ENCODE results near the gene TMEM256. TPM values are rescaled to one million over a fixed set of nuclear protein-coding genes. Genes with fewer than 3 reads are reported as not detected.

TMEM256 gene
- total and polyA plus RNA-seq, 4 donors, result 30.0 to 130 (median 97.7) TPM

- no peaks in the 10 kb centered on the region for H3K27me3 ChIP-seq (ENCODE audit: control insufficient read depth in 4 of 4, insufficient read depth in 4 of 4, low read length in 3 of 4)
- H3K9me3 ChIP-seq (ENCODE audit: control insufficient read depth in 4 of 4, low read length in 3 of 4), result no peaks in the 10 kb centered on the region
- DNase-seq (ENCODE audit: low spot score), result no peak
- H3K4me1 ChIP-seq (ENCODE audit: control insufficient read depth in 4 of 4, insufficient read depth in 4 of 4, low read length in 3 of 4), result no peaks in the 10 kb centered on the region
- H3K36me3 ChIP-seq (ENCODE audit: control insufficient read depth in 4 of 4, insufficient read depth in 3 of 4, low read depth in 1 of 4, low read length in 3 of 4), result no peaks in the 10 kb centered on the region
- no peak overlapping the region for H3K4me3 ChIP-seq (ENCODE audit: low read depth in 1 of 3, low read length in 3 of 3)
- H3K9ac ChIP-seq (ENCODE audit: low read depth in 1 of 2, low read length in 2 of 2), result no peak overlapping the region
- no peak for TF ChIP-seq TAF1 (conservative IDR thresholded peaks at IDR 0.05)
- no peak for TF ChIP-seq RXRA (IDR thresholded peaks at IDR 0.05)
- TF ChIP-seq MAX (IDR thresholded peaks at IDR 0.05), result no peak
- TF ChIP-seq GABPA (IDR thresholded peaks at IDR 0.05 in 1 of 2, conservative IDR thresholded peaks at IDR 0.05 in 1 of 2), result no peak
- TF ChIP-seq FOXA2 (IDR thresholded peaks at IDR 0.05), result no peak
- no peak for TF ChIP-seq NR2F2 (IDR thresholded peaks at IDR 0.05)
- no peak for TF ChIP-seq EGR1 (IDR thresholded peaks at IDR 0.05; ENCODE audit: low read depth in 2 of 2)
- TF ChIP-seq HNF4G (IDR thresholded peaks at IDR 0.05), result no peak
- no peak for TF ChIP-seq JUND (IDR thresholded peaks at IDR 0.05)
- no peak for TF ChIP-seq HNF4A (conservative IDR thresholded peaks at IDR 0.05)
- TF ChIP-seq SP1 (IDR thresholded peaks at IDR 0.05), result no peak
- 97% methylated on average over 6 of the region's 6 CpGs for WGBS
- no peak overlapping the region for H3K27ac ChIP-seq (ENCODE audit: low read depth in 1 of 2, low read length in 2 of 2)
Measured at GRCh38 chr17:7363311-7363710, 40.6 kb downstream of the TMEM256 start.

GRCh38 chr17:7361906-7362305 lies 42.0 kb downstream of the TMEM256 start:
- no peak overlapping the region for H3K4me3 ChIP-seq (ENCODE audit: low read depth in 1 of 3, low read length in 3 of 3)
- no peak overlapping the region for H3K9ac ChIP-seq (ENCODE audit: low read depth in 1 of 2, low read length in 2 of 2)
- no peaks in the 10 kb centered on the region for H3K4me1 ChIP-seq (ENCODE audit: control insufficient read depth in 4 of 4, insufficient read depth in 4 of 4, low read length in 3 of 4)
- no peak for TF ChIP-seq FOXA1 (IDR thresholded peaks at IDR 0.05)
- no peak for TF ChIP-seq RXRA (IDR thresholded peaks at IDR 0.05)
- TF ChIP-seq, protein P1, sequence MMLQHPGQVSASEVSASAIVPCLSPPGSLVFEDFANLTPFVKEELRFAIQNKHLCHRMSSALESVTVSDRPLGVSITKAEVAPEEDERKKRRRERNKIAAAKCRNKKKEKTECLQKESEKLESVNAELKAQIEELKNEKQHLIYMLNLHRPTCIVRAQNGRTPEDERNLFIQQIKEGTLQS (IDR thresholded peaks at IDR 0.05), result no peak
- TF ChIP-seq HNF4G (IDR thresholded peaks at IDR 0.05), result no peak
- TF ChIP-seq YY1 (IDR thresholded peaks at IDR 0.05), result no peak
- TF ChIP-seq CTCF (IDR thresholded peaks at IDR 0.05; ENCODE audit: low read depth, low read length, missing input control), result no peak
- TF ChIP-seq MAX (IDR thresholded peaks at IDR 0.05), result no peak
- TF ChIP-seq NR2F2 (IDR thresholded peaks at IDR 0.05), result no peak
- no peak for TF ChIP-seq TAF1 (conservative IDR thresholded peaks at IDR 0.05)
- H3K36me3 ChIP-seq (ENCODE audit: control insufficient read depth in 4 of 4, insufficient read depth in 3 of 4, low read depth in 1 of 4, low read length in 3 of 4), result no peaks in the 10 kb centered on the region
- 59% methylated on average over 3 of the region's 3 CpGs for WGBS
- H3K27me3 ChIP-seq (ENCODE audit: control insufficient read depth in 4 of 4, insufficient read depth in 4 of 4, low read length in 3 of 4), result no peaks in the 10 kb centered on the region
- no peak for DNase-seq (ENCODE audit: low spot score)
- no peaks in the 10 kb centered on the region for H3K9me3 ChIP-seq (ENCODE audit: control insufficient read depth in 4 of 4, low read length in 3 of 4)
- no peak overlapping the region for H3K27ac ChIP-seq (ENCODE audit: low read depth in 1 of 2, low read length in 2 of 2)

GRCh38 chr17:7357381-7357780 lies 46.5 kb downstream of the TMEM256 start:
- no peak overlapping the region for H3K9ac ChIP-seq (ENCODE audit: low read depth in 1 of 2, low read length in 2 of 2)
- no peaks in the 10 kb centered on the region for H3K9me3 ChIP-seq (ENCODE audit: control insufficient read depth in 4 of 4, low read length in 3 of 4)
- 76% methylated on average over 2 of the region's 2 CpGs for WGBS
- H3K27me3 ChIP-seq (ENCODE audit: control insufficient read depth in 4 of 4, insufficient read depth in 4 of 4, low read length in 3 of 4), result no peaks in the 10 kb centered on the region
- H3K4me1 ChIP-seq (ENCODE audit: control insufficient read depth in 4 of 4, insufficient read depth in 4 of 4, low read length in 3 of 4), result peaks cover 4 to 13% (median 6%) of the 10 kb centered on the region in 4 donors
- no peak for DNase-seq (ENCODE audit: low spot score)
- H3K36me3 ChIP-seq (ENCODE audit: control insufficient read depth in 4 of 4, insufficient read depth in 3 of 4, low read depth in 1 of 4, low read length in 3 of 4), result no peaks in the 10 kb centered on the region
- no peak overlapping the region for H3K4me3 ChIP-seq (ENCODE audit: low read depth in 1 of 3, low read length in 3 of 3)
- no peak overlapping the region for H3K27ac ChIP-seq (ENCODE audit: low read depth in 1 of 2, low read length in 2 of 2)
- TF ChIP-seq TAF1 (conservative IDR thresholded peaks at IDR 0.05) (no peak), CTCF (IDR thresholded peaks at IDR 0.05; ENCODE audit: low read depth, low read length, missing input control) (no peak), YY1 (IDR thresholded peaks at IDR 0.05) (no peak), MAX (IDR thresholded peaks at IDR 0.05) (no peak), RAD21 (IDR thresholded peaks at IDR 0.05) (no peak), NR2F2 (IDR thresholded peaks at IDR 0.05) (no peak)
- TF ChIP-seq, protein P2, sequence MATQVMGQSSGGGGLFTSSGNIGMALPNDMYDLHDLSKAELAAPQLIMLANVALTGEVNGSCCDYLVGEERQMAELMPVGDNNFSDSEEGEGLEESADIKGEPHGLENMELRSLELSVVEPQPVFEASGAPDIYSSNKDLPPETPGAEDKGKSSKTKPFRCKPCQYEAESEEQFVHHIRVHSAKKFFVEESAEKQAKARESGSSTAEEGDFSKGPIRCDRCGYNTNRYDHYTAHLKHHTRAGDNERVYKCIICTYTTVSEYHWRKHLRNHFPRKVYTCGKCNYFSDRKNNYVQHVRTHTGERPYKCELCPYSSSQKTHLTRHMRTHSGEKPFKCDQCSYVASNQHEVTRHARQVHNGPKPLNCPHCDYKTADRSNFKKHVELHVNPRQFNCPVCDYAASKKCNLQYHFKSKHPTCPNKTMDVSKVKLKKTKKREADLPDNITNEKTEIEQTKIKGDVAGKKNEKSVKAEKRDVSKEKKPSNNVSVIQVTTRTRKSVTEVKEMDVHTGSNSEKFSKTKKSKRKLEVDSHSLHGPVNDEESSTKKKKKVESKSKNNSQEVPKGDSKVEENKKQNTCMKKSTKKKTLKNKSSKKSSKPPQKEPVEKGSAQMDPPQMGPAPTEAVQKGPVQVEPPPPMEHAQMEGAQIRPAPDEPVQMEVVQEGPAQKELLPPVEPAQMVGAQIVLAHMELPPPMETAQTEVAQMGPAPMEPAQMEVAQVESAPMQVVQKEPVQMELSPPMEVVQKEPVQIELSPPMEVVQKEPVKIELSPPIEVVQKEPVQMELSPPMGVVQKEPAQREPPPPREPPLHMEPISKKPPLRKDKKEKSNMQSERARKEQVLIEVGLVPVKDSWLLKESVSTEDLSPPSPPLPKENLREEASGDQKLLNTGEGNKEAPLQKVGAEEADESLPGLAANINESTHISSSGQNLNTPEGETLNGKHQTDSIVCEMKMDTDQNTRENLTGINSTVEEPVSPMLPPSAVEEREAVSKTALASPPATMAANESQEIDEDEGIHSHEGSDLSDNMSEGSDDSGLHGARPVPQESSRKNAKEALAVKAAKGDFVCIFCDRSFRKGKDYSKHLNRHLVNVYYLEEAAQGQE (IDR thresholded peaks at IDR 0.05), result no peak
